ENCODE data around the gene COL28A1. TPM values are rescaled to one million over a fixed set of nuclear protein-coding genes. Genes with fewer than 3 reads are reported as not detected.
"Not testable (repeated sequence)": the region's sequence is repeated elsewhere in the genome, so short reads cannot be mapped to it uniquely, and the experiment has no call there.

The COL28A1 gene
- total and polyA plus RNA-seq, 5 donors, result 3.8 to 5.8 (median 4.6) TPM

DNA sequence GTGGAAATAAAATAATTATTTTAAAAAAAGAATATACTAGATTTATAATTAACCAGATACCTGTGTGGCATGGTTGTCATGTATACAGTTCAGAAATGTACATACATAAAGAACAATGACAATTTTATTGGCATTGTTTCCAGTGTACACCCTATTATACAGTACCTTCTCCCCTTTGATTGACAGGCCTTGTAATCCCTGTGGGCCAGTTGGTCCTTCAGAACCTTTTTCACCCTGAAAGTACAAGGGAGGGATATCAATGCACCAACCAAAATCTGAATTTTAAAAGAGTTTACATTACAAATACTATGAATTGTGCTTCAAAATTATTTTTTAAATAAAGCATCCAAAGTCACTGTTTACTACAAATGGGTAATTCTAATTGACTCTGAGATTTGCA lies 61.2 kb downstream of the COL28A1 start:
- H3K9me3 ChIP-seq (ENCODE audit: control insufficient read depth, low read length), result no peaks in the 10 kb centered on the region
- H3K4me3 ChIP-seq (ENCODE audit: low read length), result no peak overlapping the region
- DNase-seq, result no peak
- ATAC-seq, result no peak
- intact Hi-C loops (cut with DNase I), result no loop called here
- H3K4me1 ChIP-seq (ENCODE audit: control insufficient read depth, insufficient read depth, low read length), result no peaks in the 10 kb centered on the region
- no peak overlapping the region for H3K27ac ChIP-seq (ENCODE audit: low read length)
- no peaks in the 10 kb centered on the region for H3K27me3 ChIP-seq (ENCODE audit: control insufficient read depth, insufficient read depth)

DNA sequence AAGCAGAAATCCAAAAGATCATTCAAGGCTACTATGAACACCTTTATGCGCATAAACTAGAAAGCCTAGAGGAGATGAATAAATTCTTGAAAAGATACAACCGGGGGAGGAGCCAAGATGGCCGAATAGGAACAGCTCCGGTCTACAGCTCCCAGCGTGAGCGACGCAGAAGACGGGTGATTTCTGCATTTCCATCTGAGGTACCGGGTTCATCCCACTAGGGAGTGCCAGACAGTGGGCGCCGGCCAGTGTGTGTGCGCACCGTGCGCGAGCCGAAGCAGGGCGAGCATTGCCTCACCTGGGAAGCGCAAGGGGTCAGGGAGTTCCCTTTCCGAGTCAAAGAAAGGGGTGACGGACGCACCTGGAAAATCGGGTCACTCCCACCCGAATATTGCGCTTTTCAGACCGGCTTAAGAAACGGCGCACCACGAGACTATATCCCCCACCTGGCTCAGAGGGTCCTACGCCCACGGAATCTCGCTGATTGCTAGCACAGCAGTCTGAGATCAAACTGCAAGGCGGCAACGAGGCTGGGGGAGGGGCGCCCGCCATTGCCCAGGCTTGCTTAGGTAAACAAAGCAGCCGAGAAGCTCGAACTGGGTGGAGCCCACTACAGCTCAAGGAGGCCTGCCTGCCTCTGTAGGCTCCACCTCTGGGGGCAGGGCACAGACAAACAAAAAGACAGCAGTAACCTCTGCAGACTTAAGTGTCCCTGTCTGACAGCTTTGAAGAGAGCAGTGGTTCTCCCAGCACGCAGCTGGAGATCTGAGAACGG lies 70.5 kb downstream of the COL28A1 start:
- intact Hi-C loops (cut with DNase I); H3K9me3 ChIP-seq (ENCODE audit: control insufficient read depth, low read length); H3K27ac ChIP-seq (ENCODE audit: low read length); H3K4me3 ChIP-seq (ENCODE audit: low read length); ATAC-seq; DNase-seq; H3K4me1 ChIP-seq (ENCODE audit: control insufficient read depth, insufficient read depth, low read length); H3K27me3 ChIP-seq (ENCODE audit: control insufficient read depth, insufficient read depth): not testable (repeated sequence)
- WGBS, result 89% methylated on average over 27 of the region's 39 CpGs

DNA sequence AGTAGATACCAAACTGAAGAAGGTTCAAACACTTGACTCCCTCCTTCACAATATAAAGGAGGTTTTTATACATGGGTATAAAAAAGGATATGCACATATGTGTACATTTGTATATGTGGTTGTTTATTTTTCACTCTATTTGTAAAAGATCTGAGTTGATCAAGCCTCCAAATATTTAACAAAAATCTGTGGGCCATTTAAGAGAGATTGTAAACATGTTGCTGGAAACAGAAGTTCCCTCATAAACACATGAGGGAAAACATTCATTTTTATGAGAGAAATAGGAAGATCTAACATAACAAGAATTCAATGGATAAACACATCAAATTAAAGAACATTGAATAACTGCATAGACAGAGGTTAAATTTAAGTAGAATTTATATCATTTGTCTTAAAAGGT lies 81.7 kb downstream of the COL28A1 start:
- no peak overlapping the region for H3K27ac ChIP-seq (ENCODE audit: low read length)
- ATAC-seq (no peak), DNase-seq (no peak)
- H3K27me3 ChIP-seq (ENCODE audit: control insufficient read depth, insufficient read depth), result no peaks in the 10 kb centered on the region
- no peaks in the 10 kb centered on the region for H3K9me3 ChIP-seq (ENCODE audit: control insufficient read depth, low read length)
- H3K4me1 ChIP-seq (ENCODE audit: control insufficient read depth, insufficient read depth, low read length), result no peaks in the 10 kb centered on the region
- no peak overlapping the region for H3K4me3 ChIP-seq (ENCODE audit: low read length)
- intact Hi-C loops (cut with DNase I), result no loop called here

DNA sequence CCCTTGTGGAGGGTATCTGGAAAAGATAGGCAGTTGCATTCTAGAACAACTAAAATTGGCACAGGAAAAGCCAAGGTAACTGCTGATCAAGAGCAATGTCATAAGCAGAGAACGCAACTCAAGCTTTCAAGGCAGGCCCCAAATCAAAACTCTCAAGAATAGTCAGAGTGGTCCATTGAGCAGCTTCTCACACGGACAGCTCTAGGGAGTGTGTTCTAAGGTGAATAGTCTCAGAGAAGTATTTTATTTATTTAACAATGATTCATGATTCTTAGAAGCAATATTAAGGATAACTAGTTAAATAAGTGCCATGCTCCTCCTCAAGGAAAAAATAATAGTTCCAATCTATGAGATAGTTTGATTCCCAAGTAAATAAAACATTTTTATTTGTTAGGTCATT lies 83.0 kb downstream of the COL28A1 start:
- H3K4me3 ChIP-seq (ENCODE audit: low read length), result no peak overlapping the region
- no peaks in the 10 kb centered on the region for H3K27me3 ChIP-seq (ENCODE audit: control insufficient read depth, insufficient read depth)
- no peak overlapping the region for H3K27ac ChIP-seq (ENCODE audit: low read length)
- intact Hi-C loops (cut with DNase I), result no loop called here
- DNase-seq (no peak), ATAC-seq (no peak)
- 86% methylated on average over 2 of the region's 2 CpGs for WGBS
- no peaks in the 10 kb centered on the region for H3K4me1 ChIP-seq (ENCODE audit: control insufficient read depth, insufficient read depth, low read length)
- no peaks in the 10 kb centered on the region for H3K9me3 ChIP-seq (ENCODE audit: control insufficient read depth, low read length)

DNA sequence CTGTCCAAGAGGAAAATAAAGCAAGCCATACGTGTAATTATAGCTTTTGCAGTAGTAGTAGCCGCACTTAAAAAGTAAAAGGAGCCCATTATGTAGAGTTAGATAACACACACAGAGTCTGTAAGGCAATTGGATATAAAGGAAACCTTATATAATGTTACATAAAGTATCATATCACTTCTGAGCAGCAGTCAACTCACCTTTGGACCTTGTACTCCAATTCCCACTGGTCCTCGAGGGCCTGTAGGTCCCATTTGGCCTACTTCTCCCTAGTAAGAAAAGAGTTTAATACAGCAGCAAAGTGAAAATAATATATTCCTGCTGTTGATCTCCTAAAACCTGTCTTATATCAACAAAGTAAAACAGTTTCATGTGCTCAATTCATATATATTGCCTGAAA lies 83.6 kb downstream of the COL28A1 start:
- intact Hi-C loops (cut with DNase I), result no loop called here
- no peak for ATAC-seq
- H3K27me3 ChIP-seq (ENCODE audit: control insufficient read depth, insufficient read depth), result no peaks in the 10 kb centered on the region

DNA sequence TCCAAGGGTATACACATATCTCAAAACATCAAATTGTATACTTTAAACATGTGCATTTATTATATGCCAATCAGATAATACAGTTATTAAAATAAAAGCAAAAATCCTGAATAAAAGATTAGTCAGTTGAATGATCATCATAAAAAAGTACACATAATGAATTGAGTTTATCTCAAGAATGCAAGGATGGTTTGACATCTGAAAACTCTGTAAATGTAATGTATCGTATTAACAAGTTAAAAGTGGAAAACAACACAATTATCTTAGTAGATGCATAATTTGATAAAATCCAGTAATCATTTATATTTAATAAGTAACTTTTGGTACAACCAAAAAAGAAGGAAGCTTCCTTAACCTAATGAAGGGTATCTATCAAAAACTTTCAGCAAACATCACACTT lies 86.6 kb downstream of the COL28A1 start:
- WGBS, result 90% methylated on average over 1 of the region's 1 CpG
- no peak overlapping the region for H3K4me3 ChIP-seq (ENCODE audit: low read length)
- ATAC-seq (no peak), DNase-seq (no peak)
- H3K9me3 ChIP-seq (ENCODE audit: control insufficient read depth, low read length), result no peaks in the 10 kb centered on the region
- H3K27me3 ChIP-seq (ENCODE audit: control insufficient read depth, insufficient read depth), result no peaks in the 10 kb centered on the region
- intact Hi-C loops (cut with DNase I), result no loop called here
- no peak overlapping the region for H3K27ac ChIP-seq (ENCODE audit: low read length)
- no peaks in the 10 kb centered on the region for H3K4me1 ChIP-seq (ENCODE audit: control insufficient read depth, insufficient read depth, low read length)

More for the DNA sequence above, 83.6 kb downstream of the COL28A1 start:
- WGBS, result 93% methylated on average over 3 of the region's 3 CpGs
- H3K27ac ChIP-seq (ENCODE audit: low read length), result no peak overlapping the region
- no peak for DNase-seq
- no peak overlapping the region for H3K4me3 ChIP-seq (ENCODE audit: low read length)
- no peaks in the 10 kb centered on the region for H3K4me1 ChIP-seq (ENCODE audit: control insufficient read depth, insufficient read depth, low read length)
- no peaks in the 10 kb centered on the region for H3K9me3 ChIP-seq (ENCODE audit: control insufficient read depth, low read length)

DNA sequence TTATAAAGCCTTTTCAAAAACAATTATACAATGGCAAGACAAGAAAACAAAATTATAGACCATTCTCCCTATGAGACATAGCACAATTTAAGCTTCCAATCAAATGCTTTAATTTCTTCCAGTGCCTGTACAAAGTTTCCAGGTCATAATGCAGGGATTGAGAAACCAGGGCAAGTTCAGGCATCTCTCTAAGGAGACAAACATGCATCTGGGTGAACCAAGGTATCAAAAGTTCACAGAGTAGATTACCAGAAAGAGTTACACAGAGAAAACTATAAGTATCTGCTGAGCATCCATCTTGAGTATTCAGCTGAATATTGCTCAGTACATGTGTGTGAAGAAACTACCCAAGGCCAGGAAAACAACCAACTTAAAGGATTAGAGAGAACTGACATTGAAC lies 89.1 kb downstream of the COL28A1 start:
- H3K4me3 ChIP-seq (ENCODE audit: low read length), result no peak overlapping the region
- DNase-seq (no peak), ATAC-seq (no peak)
- H3K27me3 ChIP-seq (ENCODE audit: control insufficient read depth, insufficient read depth), result no peaks in the 10 kb centered on the region
- H3K27ac ChIP-seq (ENCODE audit: low read length), result no peak overlapping the region
- intact Hi-C loops (cut with DNase I), result no loop called here
- no peaks in the 10 kb centered on the region for H3K9me3 ChIP-seq (ENCODE audit: control insufficient read depth, low read length)
- H3K4me1 ChIP-seq (ENCODE audit: control insufficient read depth, insufficient read depth, low read length), result no peaks in the 10 kb centered on the region

DNA sequence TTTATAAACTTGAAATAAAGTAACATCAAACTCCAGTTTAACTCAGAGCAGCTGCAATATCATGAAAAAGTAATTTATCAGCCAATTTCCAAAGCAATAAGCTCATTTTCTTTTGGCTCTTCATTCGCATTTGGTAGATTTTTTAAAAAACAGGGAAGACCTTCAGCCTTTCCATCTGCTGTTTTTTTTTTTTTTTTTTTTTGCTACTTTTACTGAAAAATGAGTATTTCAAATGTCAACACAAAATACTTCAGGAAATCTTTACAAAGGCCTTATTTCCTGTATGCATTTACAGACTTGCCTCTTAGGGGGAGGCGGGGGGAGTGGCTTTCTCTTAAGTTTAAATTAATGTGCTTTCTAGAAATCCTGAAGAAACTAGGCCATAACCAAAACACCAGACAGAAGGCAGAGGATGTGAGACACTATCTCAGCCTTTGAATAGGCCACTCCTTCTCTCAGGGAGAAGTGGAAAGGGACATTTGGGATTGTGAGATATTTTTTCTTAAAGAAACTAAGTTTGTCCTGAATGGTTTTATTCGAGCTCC lies 91.8 kb downstream of the COL28A1 start:
- Histone ChIP-seq H3K27me3 (ENCODE audit: control insufficient read depth, insufficient read depth) (no peaks in the 10 kb centered on the region), H3K27ac (ENCODE audit: low read length) (no peak overlapping the region), H3K9me3 (ENCODE audit: control insufficient read depth, low read length) (no peaks in the 10 kb centered on the region), H3K4me3 (ENCODE audit: low read length) (no peak overlapping the region), H3K4me1 (ENCODE audit: control insufficient read depth, insufficient read depth, low read length) (no peaks in the 10 kb centered on the region)
- DNase-seq, result no peak
- no peak for ATAC-seq
- 51% methylated on average over 3 of the region's 3 CpGs for WGBS
- intact Hi-C loops (cut with DNase I), result no loop called here

DNA sequence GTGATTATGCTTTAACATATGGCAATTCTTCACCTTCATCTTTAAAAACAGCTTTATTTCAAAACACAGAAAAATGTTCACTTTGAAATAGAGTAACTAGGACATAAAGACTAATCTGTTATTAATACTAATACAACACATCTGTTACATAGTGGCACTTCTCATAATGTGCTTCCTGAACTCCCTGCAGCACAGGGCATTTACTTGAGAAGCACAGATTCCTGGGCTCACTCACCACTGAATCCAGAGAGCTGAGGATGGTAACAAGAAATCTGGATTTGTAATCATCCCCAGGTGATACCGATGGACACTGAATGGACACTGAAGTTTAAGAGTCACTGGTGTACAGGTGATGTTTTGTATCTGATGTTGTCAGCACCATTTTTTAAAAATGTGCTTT lies 96.1 kb downstream of the COL28A1 start:
- intact Hi-C loops (cut with DNase I), result no loop called here
- no peaks in the 10 kb centered on the region for H3K4me1 ChIP-seq (ENCODE audit: control insufficient read depth, insufficient read depth, low read length)
- H3K27me3 ChIP-seq (ENCODE audit: control insufficient read depth, insufficient read depth), result no peaks in the 10 kb centered on the region
- H3K9me3 ChIP-seq (ENCODE audit: control insufficient read depth, low read length), result no peaks in the 10 kb centered on the region
- WGBS, result 92% methylated on average over 1 of the region's 1 CpG
- no peak for ATAC-seq
- no peak overlapping the region for H3K4me3 ChIP-seq (ENCODE audit: low read length)
- H3K27ac ChIP-seq (ENCODE audit: low read length), result no peak overlapping the region
- DNase-seq, result no peak

DNA sequence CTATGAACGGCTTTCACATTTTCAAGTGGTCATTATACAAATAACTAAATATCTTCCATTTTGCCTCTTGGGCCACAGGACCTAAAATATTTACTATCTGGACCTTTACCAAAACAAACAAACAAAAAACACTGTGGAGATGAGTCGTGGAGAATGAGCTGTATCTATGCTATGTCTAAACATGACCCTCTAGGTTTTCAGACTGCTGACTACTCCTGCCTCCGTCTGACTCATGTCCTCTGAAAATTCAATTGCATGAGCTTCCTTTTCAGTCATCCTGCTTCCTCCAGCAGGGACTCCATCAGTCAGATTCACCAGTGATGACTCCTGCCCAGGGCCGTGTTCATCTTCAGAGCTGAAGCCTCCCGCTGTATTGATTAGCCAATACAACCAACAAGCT lies 96.8 kb downstream of the COL28A1 start:
- WGBS, result 54% methylated on average over 5 of the region's 5 CpGs

DNA sequence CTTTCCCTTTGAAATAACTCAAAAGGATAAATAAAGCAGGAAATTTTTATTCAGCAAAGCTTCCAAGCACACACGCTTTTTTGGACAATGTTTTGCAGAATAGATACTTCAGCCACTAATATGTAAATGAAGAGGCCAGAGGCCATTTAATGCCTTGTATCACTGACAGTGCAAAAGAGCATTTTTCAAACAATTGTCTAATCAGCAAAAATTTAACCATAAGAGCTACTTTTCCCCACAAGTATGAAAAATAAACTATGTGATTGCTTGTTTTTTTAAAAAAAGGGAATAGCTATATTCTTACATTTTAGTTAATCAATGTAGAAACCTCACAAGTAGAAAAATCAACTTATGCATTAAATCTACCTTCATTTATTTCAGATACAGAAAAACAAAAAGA lies 99.7 kb downstream of the COL28A1 start:
- Histone ChIP-seq H3K27ac (ENCODE audit: low read length) (no peak overlapping the region), H3K27me3 (ENCODE audit: control insufficient read depth, insufficient read depth) (no peaks in the 10 kb centered on the region), H3K4me3 (ENCODE audit: low read length) (no peak overlapping the region), H3K9me3 (ENCODE audit: control insufficient read depth, low read length) (no peaks in the 10 kb centered on the region), H3K4me1 (ENCODE audit: control insufficient read depth, insufficient read depth, low read length) (no peaks in the 10 kb centered on the region)
- no peak for ATAC-seq
- WGBS, result 89% methylated on average over 1 of the region's 1 CpG
- intact Hi-C loops (cut with DNase I), result no loop called here
- DNase-seq, result no peak

More for the DNA sequence above, 96.8 kb downstream of the COL28A1 start:
- H3K27me3 ChIP-seq (ENCODE audit: control insufficient read depth, insufficient read depth), result no peaks in the 10 kb centered on the region
- intact Hi-C loops (cut with DNase I), result no loop called here
- no peaks in the 10 kb centered on the region for H3K9me3 ChIP-seq (ENCODE audit: control insufficient read depth, low read length)
- DNase-seq (no peak), ATAC-seq (no peak)
- H3K4me1 ChIP-seq (ENCODE audit: control insufficient read depth, insufficient read depth, low read length), result no peaks in the 10 kb centered on the region
- no peak overlapping the region for H3K4me3 ChIP-seq (ENCODE audit: low read length)
- no peak overlapping the region for H3K27ac ChIP-seq (ENCODE audit: low read length)

DNA sequence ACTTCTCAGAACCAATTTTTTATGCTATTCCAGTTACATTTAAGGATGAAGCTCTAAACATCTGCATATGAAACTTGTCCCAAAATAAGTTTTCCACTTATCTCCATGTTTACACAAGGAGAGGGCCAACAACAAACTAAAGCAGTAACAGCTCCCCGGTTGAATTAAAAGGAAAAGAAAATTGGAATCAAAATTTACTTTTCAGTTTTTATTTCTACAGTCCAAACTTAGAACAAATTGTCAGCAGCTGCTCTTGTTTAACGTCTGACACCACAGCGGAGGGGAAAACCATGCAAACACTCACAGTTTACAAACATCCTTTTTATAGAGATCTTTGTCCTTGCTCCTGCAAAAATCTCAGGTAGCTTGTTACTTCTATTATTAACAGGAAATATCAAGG lies 101.3 kb downstream of the COL28A1 start:
- no peaks in the 10 kb centered on the region for H3K9me3 ChIP-seq (ENCODE audit: control insufficient read depth, low read length)
- intact Hi-C loops (cut with DNase I), result no loop called here
- H3K27me3 ChIP-seq (ENCODE audit: control insufficient read depth, insufficient read depth), result no peaks in the 10 kb centered on the region
- no peak overlapping the region for H3K27ac ChIP-seq (ENCODE audit: low read length)
- no peaks in the 10 kb centered on the region for H3K4me1 ChIP-seq (ENCODE audit: control insufficient read depth, insufficient read depth, low read length)
- whole genome bisulfite sequencing, result 52% methylated on average over 3 of the region's 3 CpGs
- DNase-seq (no peak), ATAC-seq (no peak)
- H3K4me3 ChIP-seq (ENCODE audit: low read length), result no peak overlapping the region

Measured in right cardiac atrium (tissue), 5 donors.